ENCODE results near the gene RAPGEF2.
A peak's percentile ranks its signal among the peaks of the same experiment; 100 is the strongest.
"Not testable (repeated sequence)": the region's sequence is repeated elsewhere in the genome, so short reads cannot be mapped to it uniquely, and the experiment has no call there.

Gene RAPGEF2, protein sequence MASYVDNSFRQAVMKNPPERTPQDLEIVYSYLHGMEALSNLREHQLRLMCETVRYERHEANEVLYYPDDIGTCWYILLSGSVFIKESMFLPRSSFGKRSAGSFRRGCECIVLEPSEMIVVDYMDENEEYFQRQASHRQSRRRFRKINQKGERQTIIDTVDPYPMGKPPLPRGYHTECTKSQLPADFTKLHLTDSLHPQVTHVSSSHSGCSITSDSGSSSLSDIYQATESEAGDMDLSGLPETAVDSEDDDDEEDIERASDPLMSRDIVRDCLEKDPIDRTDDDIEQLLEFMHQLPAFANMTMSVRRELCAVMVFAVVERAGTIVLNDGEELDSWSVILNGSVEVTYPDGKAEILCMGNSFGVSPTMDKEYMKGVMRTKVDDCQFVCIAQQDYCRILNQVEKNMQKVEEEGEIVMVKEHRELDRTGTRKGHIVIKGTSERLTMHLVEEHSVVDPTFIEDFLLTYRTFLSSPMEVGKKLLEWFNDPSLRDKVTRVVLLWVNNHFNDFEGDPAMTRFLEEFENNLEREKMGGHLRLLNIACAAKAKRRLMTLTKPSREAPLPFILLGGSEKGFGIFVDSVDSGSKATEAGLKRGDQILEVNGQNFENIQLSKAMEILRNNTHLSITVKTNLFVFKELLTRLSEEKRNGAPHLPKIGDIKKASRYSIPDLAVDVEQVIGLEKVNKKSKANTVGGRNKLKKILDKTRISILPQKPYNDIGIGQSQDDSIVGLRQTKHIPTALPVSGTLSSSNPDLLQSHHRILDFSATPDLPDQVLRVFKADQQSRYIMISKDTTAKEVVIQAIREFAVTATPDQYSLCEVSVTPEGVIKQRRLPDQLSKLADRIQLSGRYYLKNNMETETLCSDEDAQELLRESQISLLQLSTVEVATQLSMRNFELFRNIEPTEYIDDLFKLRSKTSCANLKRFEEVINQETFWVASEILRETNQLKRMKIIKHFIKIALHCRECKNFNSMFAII (N-terminal part only)

GRCh38 chr4:159102622-159103383 is at the start of gene RAPGEF2:
TSS of gene RAPGEF2 (plus strand) at chr4:159103079. CDS start at chr4:159104163, 1,084 bp downstream.
- Histone ChIP-seq H3K4me1 (peaks cover 38% of the 10 kb centered on the region), H4K20me1 (peaks cover 39% of the 10 kb centered on the region), H3K9me3 (no peaks in the 10 kb centered on the region), H3K36me3 (no peaks in the 10 kb centered on the region), H3K27ac (peak within 1 kb of the TSS; percentile 92), H3K4me2 (peak within 1 kb of the TSS; percentile 97), H3K4me3 (peak within 1 kb of the TSS; percentile 99), H3K9ac (peak within 1 kb of the TSS; percentile 93), H3K27me3 (no peaks in the 10 kb centered on the region)
- TF ChIP-seq Cebpa-rat (IDR thresholded peaks at IDR 0.05) = no peak

- peak overlapping the region; percentile 10 for H3K4me2 ChIP-seq
- no peak for TF ChIP-seq Cebpa-rat (IDR thresholded peaks at IDR 0.05)
- no peak overlapping the region for H3K4me3 ChIP-seq
- peaks cover 70% of the 10 kb centered on the region for H3K4me1 ChIP-seq
- H3K36me3 ChIP-seq = no peaks in the 10 kb centered on the region
- no peaks in the 10 kb centered on the region for H3K9me3 ChIP-seq
- H4K20me1 ChIP-seq = no peaks in the 10 kb centered on the region
- no peaks in the 10 kb centered on the region for H3K27me3 ChIP-seq
- no peak overlapping the region for H3K9ac ChIP-seq
- no peak overlapping the region for H3K27ac ChIP-seq
These were observed 47.0 kb upstream of the RAPGEF2 start for GRCh38 chr4:159055833-159056232.

DNA sequence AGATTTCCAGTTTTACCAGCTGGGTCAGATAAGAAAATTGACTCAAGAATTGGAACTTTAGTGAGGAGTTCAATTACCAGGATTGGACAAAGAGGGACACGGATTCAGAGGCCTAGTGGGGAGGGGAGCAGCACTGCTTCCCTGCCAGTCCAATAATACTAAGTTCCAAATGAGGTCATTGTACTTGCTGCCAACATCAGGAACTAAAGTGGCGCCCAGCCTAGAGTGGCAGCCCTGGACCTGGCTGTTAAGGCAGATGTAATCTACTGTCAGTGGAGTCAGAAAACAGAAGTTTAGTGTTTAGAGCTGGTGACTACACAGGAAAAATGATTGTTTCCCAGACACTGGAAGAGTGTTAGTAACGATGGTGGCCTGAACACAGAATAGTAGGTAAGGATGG is 42.7 kb upstream of the RAPGEF2 start:
- TF ChIP-seq Cebpa-rat (IDR thresholded peaks at IDR 0.05) = no peak
- Histone ChIP-seq H3K4me1 (peaks cover 31% of the 10 kb centered on the region), H3K27me3 (no peaks in the 10 kb centered on the region), H3K36me3 (no peaks in the 10 kb centered on the region), H4K20me1 (no peaks in the 10 kb centered on the region), H3K27ac (no peak overlapping the region), H3K9me3 (no peaks in the 10 kb centered on the region), H3K4me3 (no peak overlapping the region), H3K9ac (no peak overlapping the region), H3K4me2 (no peak overlapping the region)

GRCh38 chr4:159062381-159062780 is 40.5 kb upstream of the RAPGEF2 start:
- no peaks in the 10 kb centered on the region for H3K36me3 ChIP-seq
- no peaks in the 10 kb centered on the region for H3K9me3 ChIP-seq
- H3K27me3 ChIP-seq = no peaks in the 10 kb centered on the region
- no peak overlapping the region for H3K4me2 ChIP-seq
- H3K27ac ChIP-seq = no peak overlapping the region
- H3K4me3 ChIP-seq = no peak overlapping the region
- no peak overlapping the region for H3K9ac ChIP-seq
- no peaks in the 10 kb centered on the region for H4K20me1 ChIP-seq
- H3K4me1 ChIP-seq = peaks cover 9% of the 10 kb centered on the region
- TF ChIP-seq Cebpa-rat (IDR thresholded peaks at IDR 0.05) = no peak

DNA sequence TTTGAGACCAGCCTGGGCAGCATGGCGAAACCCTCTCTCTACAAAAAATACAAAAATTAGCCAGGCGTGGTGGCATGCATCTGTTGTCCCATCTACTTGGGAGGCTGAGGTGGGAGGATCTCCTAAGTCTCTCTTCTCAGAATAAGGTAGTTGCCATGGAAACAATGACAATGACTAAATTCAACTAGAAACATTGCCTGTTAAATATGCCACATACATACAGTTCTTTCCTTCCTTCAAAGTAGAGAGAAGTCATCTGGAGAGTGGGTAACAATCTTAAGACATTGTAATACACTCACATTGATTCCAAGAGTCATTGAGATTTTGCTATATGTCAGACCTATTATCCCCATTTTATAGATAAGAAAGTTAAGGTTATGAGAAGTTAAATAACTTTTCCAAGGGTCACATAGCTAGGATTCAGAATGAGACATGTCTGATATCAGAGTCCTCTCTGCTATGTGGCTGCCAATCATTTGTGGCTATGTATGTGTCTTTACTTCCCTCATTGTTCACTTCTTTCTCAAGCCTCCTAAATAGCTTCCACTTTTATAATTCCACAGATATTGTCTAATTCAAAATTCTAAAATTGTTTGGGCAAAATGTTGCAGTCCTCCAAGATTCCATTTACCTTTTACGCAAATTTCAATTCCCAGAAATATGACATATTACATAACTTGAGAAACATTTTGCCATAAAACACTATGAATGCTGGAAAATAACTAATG is 37.2 kb upstream of the RAPGEF2 start:
- Histone ChIP-seq H3K4me1 (no peaks in the 10 kb centered on the region), H3K9me3 (no peaks in the 10 kb centered on the region), H3K27me3 (no peaks in the 10 kb centered on the region), H4K20me1 (no peaks in the 10 kb centered on the region), H3K4me3 (no peak overlapping the region), H3K9ac (no peak overlapping the region), H3K4me2 (no peak overlapping the region), H3K27ac (no peak overlapping the region), H3K36me3 (no peaks in the 10 kb centered on the region)
- TF ChIP-seq Cebpa-rat (IDR thresholded peaks at IDR 0.05) = no peak

DNA sequence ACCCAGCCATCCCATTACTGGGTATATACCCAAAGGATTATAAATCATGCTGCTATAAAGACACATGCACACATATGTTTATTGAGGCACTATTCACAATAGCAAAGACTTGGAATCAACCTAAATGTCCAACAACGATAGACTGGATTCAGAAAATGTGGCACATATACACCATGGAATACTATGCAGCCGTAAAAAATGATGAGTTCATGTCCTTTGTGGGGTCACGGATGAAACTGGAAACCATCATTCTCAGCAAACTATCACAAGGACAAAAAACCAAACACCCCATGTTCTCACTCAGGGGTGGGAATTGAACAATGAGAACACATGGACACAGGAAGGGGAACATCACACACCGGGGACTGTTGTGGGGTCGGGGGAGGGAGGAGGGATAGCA is 34.7 kb upstream of the RAPGEF2 start:
- H3K9me3 ChIP-seq, H3K27ac ChIP-seq: not testable (repeated sequence)

GRCh38 chr4:159069922-159070321 is 33.0 kb upstream of the RAPGEF2 start:
- H3K4me3 ChIP-seq = no peak overlapping the region
- TF ChIP-seq Cebpa-rat (IDR thresholded peaks at IDR 0.05) = no peak
- no peak overlapping the region for H3K4me2 ChIP-seq
- no peaks in the 10 kb centered on the region for H3K9me3 ChIP-seq
- no peak overlapping the region for H3K27ac ChIP-seq
- no peaks in the 10 kb centered on the region for H4K20me1 ChIP-seq
- H3K36me3 ChIP-seq = no peaks in the 10 kb centered on the region
- no peaks in the 10 kb centered on the region for H3K27me3 ChIP-seq
- no peaks in the 10 kb centered on the region for H3K4me1 ChIP-seq
- H3K9ac ChIP-seq = no peak overlapping the region

More for the DNA sequence above, 34.7 kb upstream of the RAPGEF2 start:
- H3K9ac ChIP-seq, H3K4me2 ChIP-seq, H3K36me3 ChIP-seq, H3K4me3 ChIP-seq, H3K27me3 ChIP-seq, H4K20me1 ChIP-seq, H3K4me1 ChIP-seq: not testable (repeated sequence)

GRCh38 chr4:159070742-159071141 is 32.1 kb upstream of the RAPGEF2 start:
- Histone ChIP-seq H4K20me1 (no peaks in the 10 kb centered on the region), H3K4me3 (no peak overlapping the region), H3K27ac (no peak overlapping the region), H3K27me3 (no peaks in the 10 kb centered on the region), H3K9me3 (no peaks in the 10 kb centered on the region), H3K4me1 (no peaks in the 10 kb centered on the region), H3K4me2 (no peak overlapping the region), H3K9ac (no peak overlapping the region), H3K36me3 (no peaks in the 10 kb centered on the region)
- no peak for TF ChIP-seq Cebpa-rat (IDR thresholded peaks at IDR 0.05)

Data from BLaER1 (cell line).